Measurements from ENCODE around the gene ZNF331. TPM values are rescaled to one million over a fixed set of nuclear protein-coding genes. Genes with fewer than 3 reads are reported as not detected.

Gene ZNF331
- total RNA-seq, 6 donors from 2014 or later, result 26.3 to 80.0 (median 47.1) TPM

DNA sequence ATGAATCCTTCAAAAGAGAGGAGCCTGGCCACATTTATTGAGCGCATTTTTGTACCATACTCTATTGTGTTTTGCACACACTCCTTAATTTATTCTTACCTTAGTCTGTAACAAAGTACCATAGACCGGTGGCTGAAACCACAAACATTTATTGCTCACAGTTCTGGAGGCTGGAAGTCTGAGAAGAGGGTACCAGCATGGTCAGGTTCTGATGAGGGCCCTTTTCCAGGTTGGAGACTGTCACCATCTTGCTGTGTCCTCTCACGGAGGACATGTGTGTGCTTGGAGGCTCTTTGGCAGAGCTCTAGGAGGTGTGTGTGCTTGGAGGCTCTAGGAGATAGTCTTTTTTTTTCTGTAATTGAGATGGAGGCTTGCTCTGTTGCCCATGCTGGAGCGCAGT, 2.1 kb downstream of the ZNF331 start:
- peak overlapping the region in 1 of 4 donors; percentile 87 for H3K27ac ChIP-seq
- H3K4me3 ChIP-seq, result peak overlapping the region in 1 of 4 donors; percentile 76
- peaks cover 0 to 31% (median 8%) of the 10 kb centered on the region in 4 donors for H3K36me3 ChIP-seq
- DNase-seq, result no peak
- no peaks in the 10 kb centered on the region for H3K9me3 ChIP-seq
- peaks cover under 1 to 7% (median 5%) of the 10 kb centered on the region in 4 donors for H3K4me1 ChIP-seq
- 56 to 75% methylated on average over 4 of the region's 4 CpGs for WGBS, 2 donors
- TF ChIP-seq POLR2A (IDR thresholded peaks at IDR 0.05), result no peak
- no peak for TF ChIP-seq EP300 (IDR thresholded peaks at IDR 0.05)
- no peak for TF ChIP-seq POLR2AphosphoS5 (IDR thresholded peaks at IDR 0.05)
- TF ChIP-seq, protein P1, sequence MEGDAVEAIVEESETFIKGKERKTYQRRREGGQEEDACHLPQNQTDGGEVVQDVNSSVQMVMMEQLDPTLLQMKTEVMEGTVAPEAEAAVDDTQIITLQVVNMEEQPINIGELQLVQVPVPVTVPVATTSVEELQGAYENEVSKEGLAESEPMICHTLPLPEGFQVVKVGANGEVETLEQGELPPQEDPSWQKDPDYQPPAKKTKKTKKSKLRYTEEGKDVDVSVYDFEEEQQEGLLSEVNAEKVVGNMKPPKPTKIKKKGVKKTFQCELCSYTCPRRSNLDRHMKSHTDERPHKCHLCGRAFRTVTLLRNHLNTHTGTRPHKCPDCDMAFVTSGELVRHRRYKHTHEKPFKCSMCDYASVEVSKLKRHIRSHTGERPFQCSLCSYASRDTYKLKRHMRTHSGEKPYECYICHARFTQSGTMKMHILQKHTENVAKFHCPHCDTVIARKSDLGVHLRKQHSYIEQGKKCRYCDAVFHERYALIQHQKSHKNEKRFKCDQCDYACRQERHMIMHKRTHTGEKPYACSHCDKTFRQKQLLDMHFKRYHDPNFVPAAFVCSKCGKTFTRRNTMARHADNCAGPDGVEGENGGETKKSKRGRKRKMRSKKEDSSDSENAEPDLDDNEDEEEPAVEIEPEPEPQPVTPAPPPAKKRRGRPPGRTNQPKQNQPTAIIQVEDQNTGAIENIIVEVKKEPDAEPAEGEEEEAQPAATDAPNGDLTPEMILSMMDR (IDR thresholded peaks at IDR 0.05), result no peak
- no peaks in the 10 kb centered on the region for H3K27me3 ChIP-seq
- no peak for ATAC-seq (ENCODE audit: low FRiP score in 2 of 2)

DNA sequence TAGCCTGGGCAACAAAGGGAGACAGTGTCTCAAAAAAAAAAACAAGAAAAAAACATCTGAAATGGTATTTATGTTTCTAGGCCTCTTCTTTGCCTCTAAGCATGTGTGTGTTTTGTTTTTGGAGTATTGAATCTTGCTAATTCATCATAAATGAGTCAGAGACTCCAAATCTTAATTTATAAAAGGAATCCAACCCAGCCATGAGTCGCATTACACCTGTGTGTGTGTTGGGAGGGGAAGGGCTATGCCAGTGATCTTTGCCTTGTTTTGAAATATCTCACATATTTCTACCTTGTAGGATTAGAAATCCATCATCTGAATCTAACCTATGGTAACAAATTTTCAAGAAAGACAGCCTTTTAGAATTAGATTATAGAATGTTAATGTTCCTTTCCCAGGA, 4.0 kb downstream of the ZNF331 start:
- ATAC-seq (ENCODE audit: low FRiP score in 2 of 2) (no peak), DNase-seq (no peak)
- peaks cover 0 to 37% (median 8%) of the 10 kb centered on the region in 4 donors for H3K36me3 ChIP-seq
- no peaks in the 10 kb centered on the region for H3K9me3 ChIP-seq
- WGBS, 2 donors, result 96% methylated on average over 1 of the region's 1 CpG
- peak overlapping the region in 1 of 4 donors; percentile 19 for H3K27ac ChIP-seq
- peaks cover 8 to 24% (median 19%) of the 10 kb centered on the region in 4 donors for H3K4me1 ChIP-seq
- H3K27me3 ChIP-seq, result no peaks in the 10 kb centered on the region
- no peak for TF ChIP-seq POLR2AphosphoS5 (IDR thresholded peaks at IDR 0.05)
- TF ChIP-seq, protein P1 (IDR thresholded peaks at IDR 0.05), result no peak
- no peak for TF ChIP-seq POLR2A (IDR thresholded peaks at IDR 0.05)
- TF ChIP-seq EP300 (IDR thresholded peaks at IDR 0.05), result no peak
- H3K4me3 ChIP-seq, result no peak overlapping the region

DNA sequence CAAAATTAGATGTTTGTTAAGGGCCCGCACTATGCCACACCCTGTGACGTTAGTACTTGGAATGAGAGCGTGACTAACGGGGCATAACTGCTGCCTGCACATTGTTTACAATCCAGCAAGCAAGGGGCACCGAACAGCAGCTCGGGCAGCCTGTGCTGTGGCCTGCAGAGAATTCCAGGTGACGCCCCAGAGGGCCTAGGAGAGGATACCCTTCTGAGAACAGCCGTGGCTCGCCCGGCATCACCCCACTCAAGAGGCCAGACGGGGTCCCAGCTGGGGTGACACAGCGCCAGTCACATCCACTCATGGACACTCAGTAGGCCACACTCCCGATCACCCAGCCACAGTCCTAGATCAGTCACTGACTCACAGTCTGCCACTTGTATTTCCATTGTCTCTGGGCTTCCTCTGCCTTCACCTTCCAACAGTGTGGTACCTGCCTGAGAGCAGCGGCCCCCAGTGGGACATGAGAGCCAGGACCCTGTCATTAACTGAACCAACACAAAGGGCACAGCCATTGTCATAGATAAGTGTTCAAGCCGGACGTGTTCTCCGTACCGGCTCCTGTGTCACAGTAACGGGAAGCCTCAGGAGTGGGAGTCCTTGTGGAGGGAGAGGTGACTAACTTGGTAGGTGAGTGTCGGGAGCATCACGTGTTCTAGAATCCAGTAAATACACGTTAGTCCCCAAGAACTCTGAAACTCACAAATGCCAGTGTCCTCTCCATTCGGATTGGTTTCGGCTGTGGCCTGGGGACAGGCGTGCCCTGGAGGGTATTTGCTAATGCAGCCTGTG, 7.5 kb downstream of the ZNF331 start:
- ATAC-seq (ENCODE audit: low FRiP score in 2 of 2) (peak; percentile 39 to 75), DNase-seq (peak in 1 of 2 donors; percentile 40)
- TF ChIP-seq, protein P1 (IDR thresholded peaks at IDR 0.05), result no peak
- TF ChIP-seq POLR2AphosphoS5 (IDR thresholded peaks at IDR 0.05) (peak; percentile 20 to 36), EP300 (IDR thresholded peaks at IDR 0.05) (no peak), POLR2A (IDR thresholded peaks at IDR 0.05) (peak in 1 of 4 donors; percentile 24)
- WGBS, 2 donors, result 81 to 87% methylated on average over 22 to 23 of the region's 25 CpGs
- H3K4me3 ChIP-seq, result no peak overlapping the region
- no peaks in the 10 kb centered on the region for H3K27me3 ChIP-seq
- peaks cover 13 to 41% (median 38%) of the 10 kb centered on the region in 4 donors for H3K4me1 ChIP-seq
- H3K36me3 ChIP-seq, result peaks cover 0 to 37% (median 5%) of the 10 kb centered on the region in 4 donors
- H3K9me3 ChIP-seq, result no peaks in the 10 kb centered on the region
- H3K27ac ChIP-seq, result peak overlapping the region; percentile 72 to 86 (median 78)

DNA sequence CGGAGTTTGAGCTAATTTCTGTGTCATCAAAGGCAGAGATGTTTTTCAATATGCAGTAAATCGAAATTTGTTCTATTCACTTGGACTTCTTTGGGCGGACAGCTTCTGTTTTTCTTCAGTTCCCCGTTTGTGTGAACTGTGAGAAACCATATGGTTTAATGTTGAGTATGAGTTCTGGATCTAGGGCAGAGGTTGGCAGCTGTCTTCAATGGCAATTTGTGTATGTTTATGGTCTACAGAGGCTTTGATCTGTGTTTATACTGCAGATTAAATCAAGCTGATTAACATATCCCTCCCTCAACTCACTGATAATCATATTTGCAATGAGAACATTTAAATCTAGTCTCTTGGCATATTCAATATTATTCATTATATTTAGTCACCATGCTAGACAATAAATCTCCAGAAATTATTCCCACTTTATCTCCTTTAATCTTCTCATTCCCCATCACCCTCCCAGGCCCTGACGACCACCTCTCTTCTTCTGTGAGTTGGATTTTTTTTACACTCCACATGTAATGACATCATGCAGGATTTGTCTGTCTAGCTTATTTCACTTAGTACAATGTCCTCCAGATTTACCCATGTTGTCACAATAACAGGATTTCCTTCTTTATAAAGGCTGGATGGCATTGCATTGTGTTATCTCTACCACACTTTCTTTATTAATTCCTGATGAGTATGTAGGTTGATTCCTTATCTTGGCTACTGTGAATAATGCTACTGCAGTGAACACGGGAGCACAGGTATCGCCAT, 9.0 kb downstream of the ZNF331 start:
- WGBS, 2 donors, result 57 to 67% methylated on average over 7 of the region's 7 CpGs
- Histone ChIP-seq H3K27ac (peak overlapping the region; percentile 62 to 80 (median 74)), H3K9me3 (no peaks in the 10 kb centered on the region), H3K27me3 (no peaks in the 10 kb centered on the region), H3K36me3 (peaks cover 0 to 24% (median 3%) of the 10 kb centered on the region in 4 donors), H3K4me1 (peaks cover 13 to 51% (median 40%) of the 10 kb centered on the region in 4 donors), H3K4me3 (no peak overlapping the region)
- DNase-seq, result no peak
- no peak for ATAC-seq (ENCODE audit: low FRiP score in 2 of 2)
- TF ChIP-seq POLR2A (IDR thresholded peaks at IDR 0.05) (no peak), EP300 (IDR thresholded peaks at IDR 0.05) (peak in 1 of 4 donors; percentile 36)

DNA sequence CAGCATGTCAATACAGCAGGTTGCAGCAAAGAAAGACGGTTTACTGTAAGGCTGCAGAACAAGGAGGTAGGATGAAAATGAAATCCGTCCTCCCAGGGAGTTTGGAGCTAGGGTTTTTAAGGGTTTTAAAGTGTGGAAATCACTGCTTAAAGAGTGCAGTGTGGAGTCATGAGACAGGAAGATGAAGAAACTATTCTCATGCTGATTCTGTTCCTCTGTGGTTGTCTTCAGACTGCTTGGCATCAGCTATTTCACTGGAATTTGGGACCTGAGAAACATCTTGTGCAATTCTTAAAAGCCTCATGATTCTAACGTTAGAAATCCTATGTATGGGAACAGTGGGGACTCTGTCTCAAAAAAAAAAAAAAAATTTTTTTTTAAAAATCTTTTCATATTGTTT, 11.4 kb downstream of the ZNF331 start:
- peak in 1 of 4 donors; percentile 19 for TF ChIP-seq EP300 (IDR thresholded peaks at IDR 0.05)
- TF ChIP-seq POLR2A (IDR thresholded peaks at IDR 0.05), result peak in 1 of 4 donors; percentile 45
- TF ChIP-seq, protein P1 (IDR thresholded peaks at IDR 0.05), result no peak
- TF ChIP-seq POLR2AphosphoS5 (IDR thresholded peaks at IDR 0.05), result peak; percentile 8 to 47
- Histone ChIP-seq H3K27me3 (no peaks in the 10 kb centered on the region), H3K9me3 (no peaks in the 10 kb centered on the region), H3K4me1 (peaks cover 18 to 57% (median 45%) of the 10 kb centered on the region in 4 donors), H3K4me3 (no peak overlapping the region), H3K27ac (peak overlapping the region; percentile 69 to 80 (median 74)), H3K36me3 (peaks cover 0 to 11% (median 0%) of the 10 kb centered on the region in 4 donors)
- ATAC-seq (ENCODE audit: low FRiP score in 2 of 2) (peak in 1 of 2 donors; percentile 62), DNase-seq (no peak)
- 40 to 41% methylated on average over 3 of the region's 3 CpGs for WGBS, 2 donors
